HG03442 (cell line): ENCODE results near the gene ANKH.
A peak's percentile ranks its signal among the peaks of the same experiment; 100 is the strongest.
"Not testable (repeated sequence)": the region's sequence is repeated elsewhere in the genome, so short reads cannot be mapped to it uniquely, and the experiment has no call there.

Source experiments
- ATAC-seq: cut with Tn5 transposase; IDR thresholded peaks from one replicate; pipeline ENCODE4 v1.9.1; 2021; ENCODE audit warnings: mild to moderate bottlenecking, moderate library complexity; ENCODE audit not compliant: unreplicated experiment

ANKH gene

GRCh38 chr5:14797385-14797784 lies 74.2 kb downstream of the ANKH start:
- not testable (repeated sequence) for ATAC-seq

- ATAC-seq, result no peak
Observed at GRCh38 chr5:14794583-14795230, 76.9 kb downstream of the ANKH start.

- no peak for ATAC-seq
Observed at GRCh38 chr5:14793851-14794250, 77.7 kb downstream of the ANKH start.

GRCh38 chr5:14790911-14791310 lies 80.7 kb downstream of the ANKH start:
- ATAC-seq, result no peak

- no peak for ATAC-seq
Observed at GRCh38 chr5:14790220-14790619, 81.4 kb downstream of the ANKH start.

GRCh38 chr5:14787801-14788579 lies 83.6 kb downstream of the ANKH start:
- no peak for ATAC-seq

- peak; percentile 72 for ATAC-seq
Observed at GRCh38 chr5:14783691-14784090, 87.9 kb downstream of the ANKH start.

GRCh38 chr5:14782591-14782990 lies 89.0 kb downstream of the ANKH start:
- no peak for ATAC-seq

GRCh38 chr5:14781106-14781505 lies 90.5 kb downstream of the ANKH start:
- peak; percentile 82 for ATAC-seq

GRCh38 chr5:14779975-14780374 lies 91.6 kb downstream of the ANKH start:
- ATAC-seq, result no peak

GRCh38 chr5:14778792-14779070 lies 92.8 kb downstream of the ANKH start:
- ATAC-seq, result no peak

- ATAC-seq, result no peak
Observed at GRCh38 chr5:14777932-14778791, 93.4 kb downstream of the ANKH start.

GRCh38 chr5:14777187-14777586 lies 94.4 kb downstream of the ANKH start:
- no peak for ATAC-seq

GRCh38 chr5:14776602-14777001 lies 95.0 kb downstream of the ANKH start:
- ATAC-seq, result no peak

GRCh38 chr5:14775857-14776256 lies 95.7 kb downstream of the ANKH start:
- ATAC-seq, result no peak

- no peak for ATAC-seq
Observed at GRCh38 chr5:14773588-14773987, 98.0 kb downstream of the ANKH start.

GRCh38 chr5:14771972-14772371 lies 99.6 kb downstream of the ANKH start:
- no peak for ATAC-seq

- ATAC-seq, result no peak
Observed at GRCh38 chr5:14771189-14771588, 100.4 kb downstream of the ANKH start.

GRCh38 chr5:14768508-14769365 lies 102.8 kb downstream of the ANKH start:
- ATAC-seq, result no peak

GRCh38 chr5:14767735-14768507 lies 103.7 kb downstream of the ANKH start:
- ATAC-seq, result no peak
